Keratinocyte (primary cell): ENCODE measurements around the gene PRL. TPM values are rescaled to one million over a fixed set of nuclear protein-coding genes. Genes with fewer than 3 reads are reported as not detected.

Source experiments
- DNase-seq: peaks from one replicate; pipeline ENCODE4 v3.0.0-alpha.2; 2011; ENCODE audit warnings: low read depth, missing footprints, low spot score
- FAIRE-seq: peaks from 2 replicates; lab custom pipeline; 2011; peaks lifted over from hg19 to GRCh38; lab: Jason Lieb, UNC
- H2AFZ ChIP-seq: 2 replicates; pipeline ENCODE4 v1.6.0; 2012; ENCODE audit warnings: low read length, control low read depth, inconsistent platforms; ENCODE audit not compliant: control insufficient read depth
- H3K27ac ChIP-seq: 2 replicates; pipeline ENCODE4 v1.5.1; 2011; ENCODE audit warnings: low read length; ENCODE audit not compliant: control insufficient read depth, insufficient read depth
- H3K27me3 ChIP-seq: 3 replicates; pipeline ENCODE4 v1.6.0; 2011; ENCODE audit warnings: low read length; ENCODE audit not compliant: control insufficient read depth, insufficient read depth; ENCODE audit errors: extremely low read depth
- H3K36me3 ChIP-seq, 2 experiments: 2 replicates in 1 of 2; 3 replicates in 1 of 2; pipeline ENCODE4 v1.5.1; 2011; ENCODE audit warnings: low read length in 2 of 2, mild to moderate bottlenecking in 1 of 2; ENCODE audit not compliant: control insufficient read depth in 2 of 2, insufficient read depth in 2 of 2; ENCODE audit errors: extremely low read depth in 1 of 2
- H3K4me1 ChIP-seq: 3 replicates; pipeline ENCODE4 v1.5.1; 2011; ENCODE audit warnings: low read length; ENCODE audit not compliant: control insufficient read depth, insufficient read depth; ENCODE audit errors: extremely low read depth
- H3K4me2 ChIP-seq: 3 replicates; pipeline ENCODE4 v1.6.0; 2011; ENCODE audit warnings: low read depth, low read length; ENCODE audit not compliant: control insufficient read depth, insufficient read depth; ENCODE audit errors: extremely low read depth
- H3K4me3 ChIP-seq, 3 experiments: fragments of 200-600 bp in 1 of 3; sonication (generic) in 1 of 3; 2 replicates in 2 of 3; 3 replicates in 1 of 3; pipeline ENCODE4 v1.5.1; 2011 to 2016; ENCODE audit warnings: low read length in 3 of 3, mild to moderate bottlenecking in 3 of 3, control low read depth in 2 of 3, inconsistent platforms in 1 of 3, low read depth in 1 of 3, mixed read lengths in 1 of 3, mixed run types in 1 of 3, moderate library complexity in 1 of 3; ENCODE audit not compliant: control insufficient read depth in 2 of 3, insufficient read depth in 2 of 3; ENCODE audit errors: extremely low read depth in 1 of 3
- H3K79me2 ChIP-seq: 2 replicates; pipeline ENCODE4 v1.6.0; 2012; ENCODE audit warnings: low read length; ENCODE audit not compliant: control insufficient read depth, insufficient read depth
- H3K9ac ChIP-seq: 3 replicates; pipeline ENCODE4 v1.6.0; 2011; ENCODE audit warnings: low read length; ENCODE audit not compliant: control insufficient read depth, insufficient read depth; ENCODE audit errors: extremely low read depth
- H3K9me1 ChIP-seq: 3 replicates; pipeline ENCODE4 v1.6.0; 2011; ENCODE audit warnings: low read length; ENCODE audit not compliant: control insufficient read depth, insufficient read depth; ENCODE audit errors: extremely low read depth
- H3K9me3 ChIP-seq: 2 replicates; pipeline ENCODE4 v1.5.1; 2012; ENCODE audit warnings: low read depth, low read length; ENCODE audit not compliant: control insufficient read depth
- H4K20me1 ChIP-seq: 3 replicates; pipeline ENCODE4 v1.6.0; 2011; ENCODE audit warnings: low read length; ENCODE audit not compliant: control insufficient read depth, insufficient read depth; ENCODE audit errors: extremely low read depth
- EZH2 ChIP-seq: IDR thresholded peaks from one replicate; pipeline ENCODE4 v1.6.1; 2012; ENCODE audit warnings: inconsistent platforms, mild to moderate bottlenecking, low read length, moderate library complexity
- dilution Hi-C: fragments of 300-500 bp; cut with MboI; formaldehyde crosslinking; loops from one replicate; pipeline ENCODE4 v1.7.0; 2020; ENCODE audit warnings: low sequenced_read_pairs; ENCODE audit not compliant: extremely low pct_ligation_motif_present
- polyA plus RNA-seq, 5 experiments: library from polyadenylated mRNA; depleted of rRNA in 3 of 5; stranded (reverse) in 3 of 5; stranded (forward) in 1 of 5; unstranded in 1 of 5; fragments of >200 nt; gene quantifications; 1 replicate in 1 of 5; 2 replicates in 3 of 5; 3 replicates in 1 of 5; pipeline versions ENCODE4 v1.2.1 to v1.2.3, GENCODE V29; 2011 to 2012; ENCODE audit warnings: missing spikeins in 2 of 5, low read depth in 1 of 5, low replicate concordance in 1 of 5
- TF ChIP-seq, protein P1 (sequence below), 3 experiments: IDR thresholded peaks in 1 of 3; conservative IDR thresholded peaks in 1 of 3; optimal IDR thresholded peaks in 1 of 3; 2 replicates in 2 of 3; 3 replicates in 1 of 3; pipeline versions ENCODE3 to v1.5.1; 2011; ENCODE audit warnings: low read length in 3 of 3, mild to moderate bottlenecking in 3 of 3, moderate library complexity in 2 of 3, control low read depth in 1 of 3, inconsistent platforms in 1 of 3; ENCODE audit not compliant: insufficient read depth in 2 of 3; ENCODE audit errors: extremely low read depth in 1 of 3

The PRL gene
- polyA plus RNA-seq, 1 donor (not counting 4 experiments of a cell fraction or from before 2014, with no cell fraction given) = not detected

DNA sequence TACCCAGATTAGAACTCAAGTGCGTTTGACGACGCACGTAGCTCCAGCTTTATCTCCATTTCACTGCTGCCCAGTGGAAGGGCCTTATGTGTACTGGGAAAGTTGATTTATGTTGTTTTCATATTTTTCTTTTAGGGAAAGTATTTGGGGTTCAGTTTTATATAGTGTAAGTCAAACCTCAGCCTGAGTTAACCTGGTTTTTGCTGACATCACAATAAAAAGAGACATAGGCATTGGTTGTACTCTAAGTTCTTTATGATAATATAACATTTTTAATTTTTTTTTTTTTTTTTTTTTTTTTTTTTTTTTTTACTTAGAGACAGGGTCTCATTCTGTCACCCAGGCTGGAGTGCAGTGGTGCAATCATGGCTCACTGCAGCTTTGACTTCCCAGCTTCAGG, 34.1 kb upstream of the PRL start:
- H3K9me1 ChIP-seq = no peaks in the 10 kb centered on the region
- H3K27me3 ChIP-seq = no peaks in the 10 kb centered on the region
- DNase-seq (no peak), FAIRE-seq (no peak)
- no peak overlapping the region for H3K9ac ChIP-seq
- H4K20me1 ChIP-seq = no peaks in the 10 kb centered on the region
- H2AFZ ChIP-seq = no peak overlapping the region
- H3K27ac ChIP-seq = no peak overlapping the region
- H3K9me3 ChIP-seq = no peaks in the 10 kb centered on the region
- H3K79me2 ChIP-seq = no peaks in the 10 kb centered on the region
- no peak overlapping the region for H3K4me3 ChIP-seq
- TF ChIP-seq, protein P1, sequence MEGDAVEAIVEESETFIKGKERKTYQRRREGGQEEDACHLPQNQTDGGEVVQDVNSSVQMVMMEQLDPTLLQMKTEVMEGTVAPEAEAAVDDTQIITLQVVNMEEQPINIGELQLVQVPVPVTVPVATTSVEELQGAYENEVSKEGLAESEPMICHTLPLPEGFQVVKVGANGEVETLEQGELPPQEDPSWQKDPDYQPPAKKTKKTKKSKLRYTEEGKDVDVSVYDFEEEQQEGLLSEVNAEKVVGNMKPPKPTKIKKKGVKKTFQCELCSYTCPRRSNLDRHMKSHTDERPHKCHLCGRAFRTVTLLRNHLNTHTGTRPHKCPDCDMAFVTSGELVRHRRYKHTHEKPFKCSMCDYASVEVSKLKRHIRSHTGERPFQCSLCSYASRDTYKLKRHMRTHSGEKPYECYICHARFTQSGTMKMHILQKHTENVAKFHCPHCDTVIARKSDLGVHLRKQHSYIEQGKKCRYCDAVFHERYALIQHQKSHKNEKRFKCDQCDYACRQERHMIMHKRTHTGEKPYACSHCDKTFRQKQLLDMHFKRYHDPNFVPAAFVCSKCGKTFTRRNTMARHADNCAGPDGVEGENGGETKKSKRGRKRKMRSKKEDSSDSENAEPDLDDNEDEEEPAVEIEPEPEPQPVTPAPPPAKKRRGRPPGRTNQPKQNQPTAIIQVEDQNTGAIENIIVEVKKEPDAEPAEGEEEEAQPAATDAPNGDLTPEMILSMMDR (optimal IDR thresholded peaks at IDR 0.05 in 1 of 3, IDR thresholded peaks at IDR 0.05 in 1 of 3, conservative IDR thresholded peaks at IDR 0.05 in 1 of 3; ENCODE audit: extremely low read depth in 1 of 3, insufficient read depth in 2 of 3, low read length in 3 of 3) = no peak
- TF ChIP-seq EZH2 = no peak
- H3K4me2 ChIP-seq = no peak overlapping the region
- no peaks in the 10 kb centered on the region for H3K36me3 ChIP-seq
- dilution Hi-C loops = no loop called here
- no peaks in the 10 kb centered on the region for H3K4me1 ChIP-seq

DNA sequence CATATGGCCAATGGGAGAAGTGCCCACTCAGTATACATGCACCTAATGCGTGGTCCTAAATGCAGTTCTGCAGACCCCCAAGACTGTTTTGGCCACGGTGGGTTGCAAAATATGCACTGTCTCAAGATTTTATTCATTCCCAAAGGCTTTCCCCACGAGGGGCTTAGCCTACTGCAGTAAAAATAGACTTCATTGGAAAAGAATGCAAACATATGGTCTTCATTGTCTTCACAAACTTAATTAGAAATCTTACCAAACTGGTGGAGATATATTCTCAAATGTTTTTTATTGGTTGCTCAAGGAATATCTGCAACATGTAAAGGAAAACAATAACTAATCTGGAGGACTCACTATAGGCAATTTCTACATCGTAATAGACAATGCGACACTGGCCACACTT, 31.6 kb upstream of the PRL start:
- DNase-seq = no peak
- FAIRE-seq = no peak
- H2AFZ ChIP-seq = no peak overlapping the region
- no peaks in the 10 kb centered on the region for H3K9me1 ChIP-seq
- no peak overlapping the region for H3K9ac ChIP-seq
- H3K4me2 ChIP-seq = no peak overlapping the region
- no peak overlapping the region for H3K4me3 ChIP-seq
- dilution Hi-C loops = no loop called here
- no peaks in the 10 kb centered on the region for H3K4me1 ChIP-seq
- H3K36me3 ChIP-seq = no peaks in the 10 kb centered on the region
- H3K27me3 ChIP-seq = no peaks in the 10 kb centered on the region
- H3K27ac ChIP-seq = no peak overlapping the region
- H4K20me1 ChIP-seq = no peaks in the 10 kb centered on the region
- no peaks in the 10 kb centered on the region for H3K79me2 ChIP-seq
- H3K9me3 ChIP-seq = no peaks in the 10 kb centered on the region
- TF ChIP-seq, protein P1 (optimal IDR thresholded peaks at IDR 0.05 in 1 of 3, IDR thresholded peaks at IDR 0.05 in 1 of 3, conservative IDR thresholded peaks at IDR 0.05 in 1 of 3; ENCODE audit: extremely low read depth in 1 of 3, insufficient read depth in 2 of 3, low read length in 3 of 3) = no peak
- TF ChIP-seq EZH2 = no peak
